AG04450 (cell line): ENCODE measurements around the gene RUFY3. TPM values are rescaled to one million over a fixed set of nuclear protein-coding genes. Genes with fewer than 3 reads are reported as not detected.
"Not testable (repeated sequence)": the region's sequence is repeated elsewhere in the genome, so short reads cannot be mapped to it uniquely, and the experiment has no call there.

ENCODE experiments used
- CTCF ChIA-PET: fragments of 300-600, 350-600 bp; formaldehyde crosslinking; extraction: SDS; loops from one replicate; lab custom pipeline; 2022; ENCODE audit warnings: antibody characterized with exemption, inconsistent platforms; lab: Charles Lee
- POLR2A ChIA-PET: fragments of 350-600 bp; formaldehyde crosslinking; extraction: SDS; loops from one replicate; lab custom pipeline; 2021; ENCODE audit warnings: antibody characterized with exemption, inconsistent platforms; lab: Yijun Ruan, JAX
- DNase-seq: peaks from one replicate; pipeline ENCODE4 v3.0.0-alpha.2; 2011; ENCODE audit warnings: low read depth, low spot score
- H3K27ac ChIP-seq: one replicate; pipeline ENCODE4 v1.5.1; 2012; ENCODE audit warnings: low read depth, low read length, control low read depth
- H3K27me3 ChIP-seq: one replicate; pipeline ENCODE4 v1.6.0; 2012; ENCODE audit warnings: low read length; ENCODE audit not compliant: control insufficient read depth, insufficient read depth
- H3K4me3 ChIP-seq: 2 replicates; pipeline ENCODE4 v1.5.1; 2011; ENCODE audit warnings: mild to moderate bottlenecking, low read depth, low read length, control low read depth
- H3K9me3 ChIP-seq: 2 replicates; pipeline ENCODE4 v1.5.1; 2012; ENCODE audit warnings: low read length; ENCODE audit not compliant: control insufficient read depth, insufficient read depth
- polyA plus RNA-seq: library from polyadenylated mRNA; depleted of rRNA; stranded (reverse); fragments of >200 nt; gene quantifications from 2 replicates; pipeline ENCODE4 v1.2.3, GENCODE V29; 2011
- TF ChIP-seq, protein P1 (sequence below): IDR thresholded peaks from 2 replicates; pipeline ENCODE4 v1.5.1; 2011; ENCODE audit warnings: low read depth, low read length, control low read depth, inconsistent platforms

Gene RUFY3
- polyA plus RNA-seq, 1 experiment: 57.9 TPM

DNA sequence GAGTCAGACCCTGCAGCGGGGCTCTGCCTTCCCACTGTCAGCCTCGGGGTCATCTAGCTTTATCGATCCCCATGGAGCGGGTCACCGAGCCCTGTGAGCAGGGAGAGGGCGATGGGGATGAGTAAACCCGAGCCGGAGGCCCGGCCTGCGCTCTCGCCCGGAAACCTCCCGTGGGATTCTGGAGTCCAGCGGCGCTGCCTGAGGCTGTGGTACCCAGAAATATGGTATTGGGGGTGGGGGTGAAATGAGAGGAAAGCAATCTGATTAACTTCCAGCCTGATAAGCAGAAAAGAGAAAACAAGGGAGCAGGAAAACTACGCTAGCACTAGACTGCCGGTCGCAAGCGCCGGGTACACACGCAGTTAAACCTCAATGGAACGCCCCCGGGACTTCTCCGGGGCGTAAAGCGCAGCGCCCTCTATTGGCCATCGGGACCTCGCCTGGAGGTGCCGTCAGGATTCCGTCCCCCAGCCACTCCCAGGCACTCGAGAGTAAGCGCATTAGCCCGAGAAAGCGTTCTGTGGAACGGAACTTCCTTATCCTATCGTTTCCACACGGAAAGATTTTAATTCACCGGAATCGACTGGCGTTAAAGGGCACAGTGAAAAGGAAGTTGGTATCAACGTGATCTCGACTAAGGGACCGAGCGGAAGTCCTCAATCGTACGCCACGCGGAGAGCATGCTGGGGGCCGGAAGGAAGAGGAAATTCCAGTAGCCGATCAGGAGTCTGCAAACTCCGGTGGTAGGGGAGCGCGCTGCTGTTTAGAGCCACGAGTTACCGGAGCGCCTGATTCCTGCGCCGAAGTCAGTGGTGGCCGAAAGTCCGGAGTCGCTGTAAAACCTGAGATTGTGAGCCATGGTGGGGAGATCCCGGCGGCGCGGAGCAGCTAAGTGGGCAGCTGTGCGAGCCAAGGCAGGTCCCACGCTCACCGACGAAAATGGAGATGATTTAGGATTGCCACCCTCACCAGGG lies 33.7 kb upstream of the RUFY3 start, which contains the start of gene UTP3:
Gene UTP3, plus strand, starts transcription at position 712 of the 974 bp plus-strand sequence. Its CDS starts 146 bp downstream, at position 858.
- peak within 1 kb of the TSS; percentile 95 for H3K27ac ChIP-seq
- H3K9me3 ChIP-seq: no peaks in the 10 kb centered on the region
- CTCF ChIA-PET: interaction anchor here (0.7 to 4.6 kb wide), 18 partner anchors 10 to 255 kb away, joined by 3 to 30 read pairs (median 3); partner anchors contain the start of genes JCHAIN and RUFY3
- peak; percentile 98 for DNase-seq
- POLR2A ChIA-PET: interaction anchor here (1.8 kb wide), 1 partner anchor 16 kb away, joined by 5 read pairs; no protein-coding TSS in a partner anchor
- H3K4me3 ChIP-seq: peak within 1 kb of the TSS; percentile 100
- no peaks in the 10 kb centered on the region for H3K27me3 ChIP-seq
- TF ChIP-seq, protein P1, sequence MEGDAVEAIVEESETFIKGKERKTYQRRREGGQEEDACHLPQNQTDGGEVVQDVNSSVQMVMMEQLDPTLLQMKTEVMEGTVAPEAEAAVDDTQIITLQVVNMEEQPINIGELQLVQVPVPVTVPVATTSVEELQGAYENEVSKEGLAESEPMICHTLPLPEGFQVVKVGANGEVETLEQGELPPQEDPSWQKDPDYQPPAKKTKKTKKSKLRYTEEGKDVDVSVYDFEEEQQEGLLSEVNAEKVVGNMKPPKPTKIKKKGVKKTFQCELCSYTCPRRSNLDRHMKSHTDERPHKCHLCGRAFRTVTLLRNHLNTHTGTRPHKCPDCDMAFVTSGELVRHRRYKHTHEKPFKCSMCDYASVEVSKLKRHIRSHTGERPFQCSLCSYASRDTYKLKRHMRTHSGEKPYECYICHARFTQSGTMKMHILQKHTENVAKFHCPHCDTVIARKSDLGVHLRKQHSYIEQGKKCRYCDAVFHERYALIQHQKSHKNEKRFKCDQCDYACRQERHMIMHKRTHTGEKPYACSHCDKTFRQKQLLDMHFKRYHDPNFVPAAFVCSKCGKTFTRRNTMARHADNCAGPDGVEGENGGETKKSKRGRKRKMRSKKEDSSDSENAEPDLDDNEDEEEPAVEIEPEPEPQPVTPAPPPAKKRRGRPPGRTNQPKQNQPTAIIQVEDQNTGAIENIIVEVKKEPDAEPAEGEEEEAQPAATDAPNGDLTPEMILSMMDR: peak; percentile 97

DNA sequence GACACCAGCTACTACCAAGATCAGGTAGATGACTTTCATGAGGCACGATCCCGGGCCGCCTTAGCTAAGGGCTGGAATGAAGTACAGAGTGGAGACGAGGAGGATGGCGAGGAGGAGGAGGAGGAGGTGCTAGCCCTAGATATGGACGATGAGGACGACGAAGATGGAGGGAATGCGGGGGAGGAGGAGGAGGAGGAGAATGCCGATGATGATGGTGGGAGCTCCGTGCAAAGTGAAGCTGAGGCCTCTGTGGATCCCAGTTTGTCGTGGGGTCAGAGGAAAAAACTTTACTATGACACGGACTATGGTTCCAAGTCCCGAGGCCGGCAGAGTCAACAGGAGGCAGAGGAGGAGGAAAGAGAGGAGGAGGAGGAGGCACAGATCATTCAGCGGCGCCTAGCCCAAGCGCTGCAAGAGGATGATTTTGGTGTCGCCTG lies 33.0 kb upstream of the RUFY3 start:
- TF ChIP-seq, protein P1: no peak
- ChIA-PET CTCF (interaction anchor here (0.9 to 4.6 kb wide), 5 partner anchors 11 to 37 kb away, joined by 3 to 30 read pairs (median 11); no protein-coding TSS in a partner anchor), POLR2A (interaction anchor here (1.8 kb wide), 1 partner anchor 15 kb away, joined by 5 read pairs; no protein-coding TSS in a partner anchor)
- Histone ChIP-seq H3K4me3 (peak overlapping the region; percentile 100), H3K27me3 (no peaks in the 10 kb centered on the region), H3K9me3 (no peaks in the 10 kb centered on the region), H3K27ac (peak overlapping the region; percentile 83)
- no peak for DNase-seq

DNA sequence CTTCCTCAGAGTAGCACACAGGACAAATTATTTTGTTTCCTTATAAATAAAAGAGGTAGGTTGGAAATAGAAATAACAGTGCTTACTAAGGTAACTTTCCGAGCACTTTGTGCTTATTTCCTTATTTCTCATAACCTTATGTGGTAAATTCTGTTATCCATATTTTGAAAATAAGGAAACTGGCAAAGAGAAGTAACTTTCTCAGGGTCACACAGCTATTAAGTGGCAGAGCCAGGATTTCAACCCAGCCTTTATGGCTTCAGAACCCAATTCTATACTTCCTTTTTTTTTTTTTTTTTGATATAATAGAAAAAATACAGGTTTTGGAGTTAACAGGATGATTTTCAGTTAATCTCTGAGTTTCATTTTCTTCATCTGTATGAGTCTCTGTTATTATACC lies 30.1 kb upstream of the RUFY3 start:
- ChIA-PET CTCF (interaction anchor here (0.7 to 4.6 kb wide), 3 partner anchors 13 to 40 kb away, joined by 3 to 30 read pairs (median 3); no protein-coding TSS in a partner anchor), POLR2A (no interaction called here)
- H3K4me3 ChIP-seq: no peak overlapping the region
- no peak for DNase-seq
- H3K27me3 ChIP-seq: no peaks in the 10 kb centered on the region
- H3K9me3 ChIP-seq: no peaks in the 10 kb centered on the region; the same call in 1 of the 2 replicates
- TF ChIP-seq, protein P1: no peak
- no peak overlapping the region for H3K27ac ChIP-seq

DNA sequence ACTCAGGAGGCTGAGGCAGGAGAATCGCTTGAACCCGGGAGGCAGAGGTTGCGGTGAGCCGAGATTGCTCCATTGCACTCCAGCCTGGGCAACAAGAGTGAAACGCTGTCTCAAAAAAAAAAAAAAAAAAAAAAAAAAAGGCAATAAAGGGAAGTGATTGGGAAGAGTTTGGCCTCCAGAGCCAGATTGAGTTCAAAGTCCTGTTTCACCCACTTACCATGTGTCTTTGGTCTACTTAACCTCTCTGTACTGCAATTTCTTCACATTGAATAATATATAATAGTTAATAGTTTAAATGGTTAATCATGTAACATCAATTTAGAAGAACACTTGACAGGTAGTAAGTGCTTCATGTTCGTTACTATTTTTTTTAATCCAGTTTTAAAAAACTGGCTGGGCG lies 27.1 kb upstream of the RUFY3 start:
- H3K27ac ChIP-seq, DNase-seq, H3K4me3 ChIP-seq, H3K9me3 ChIP-seq, POLR2A ChIA-PET, H3K27me3 ChIP-seq: not testable (repeated sequence)
- CTCF ChIA-PET: interaction anchor here (0.6 kb wide), 1 partner anchor 187 kb away, joined by 3 read pairs; no protein-coding TSS in a partner anchor

DNA sequence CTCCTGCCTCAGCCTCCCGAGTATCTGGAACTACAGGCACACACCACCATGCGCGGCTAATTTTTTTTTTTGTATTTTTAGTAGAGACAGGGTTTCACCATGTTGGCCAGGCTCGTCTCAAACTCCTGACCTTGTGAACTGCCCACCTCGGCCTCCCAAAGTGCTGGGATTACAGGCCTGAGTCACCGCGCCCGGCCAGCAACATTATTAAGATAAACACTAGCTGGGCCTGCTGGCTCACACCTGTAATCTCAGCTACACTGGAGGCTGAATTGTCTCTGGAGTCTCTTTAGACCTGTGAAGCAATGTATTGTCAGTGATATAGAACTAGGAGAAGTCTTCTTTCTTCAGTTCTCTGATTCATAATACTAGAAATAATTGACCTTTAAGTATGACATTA lies 23.3 kb upstream of the RUFY3 start:
- H3K4me3 ChIP-seq, H3K9me3 ChIP-seq, H3K27me3 ChIP-seq, DNase-seq, POLR2A ChIA-PET, H3K27ac ChIP-seq: not testable (repeated sequence)
- CTCF ChIA-PET: interaction anchor here (1.0 kb wide), 1 partner anchor 11 kb away, joined by 3 read pairs; no protein-coding TSS in a partner anchor
